SK-N-SH treated with all-trans-retinoic acid at 6 μM for 48 hours (cell line): Measurements from ENCODE around the gene FHIT.

Experiments used
- ARNTL ChIP-seq: fragments of 450-650 bp; formaldehyde crosslinking; IDR thresholded peaks from 2 replicates; pipeline ENCODE4 v1.5.0; 2020; ENCODE audit warnings: low read depth, mild to moderate bottlenecking, moderate library complexity, borderline replicate concordance
- CSDC2 ChIP-seq: fragments of 250-450 bp; sonication (Bioruptor Pico); IDR thresholded peaks from 2 replicates; pipeline ENCODE4 v1.5.0; 2020; ENCODE audit warnings: mild to moderate bottlenecking, moderate library complexity
- GLIS3 ChIP-seq: fragments of 250-450 bp; sonication (Bioruptor Pico); IDR thresholded peaks from 2 replicates; pipeline ENCODE4 v1.5.0; 2020; ENCODE audit warnings: mild to moderate bottlenecking, moderate library complexity
- RARB ChIP-seq: fragments of 250-450 bp; sonication (Bioruptor Pico); IDR thresholded peaks from 2 replicates; pipeline ENCODE4 v1.8.0; 2021; ENCODE audit warnings: mild to moderate bottlenecking, moderate library complexity
- ZFP30 ChIP-seq: fragments of 450-650 bp; formaldehyde crosslinking; IDR thresholded peaks from 2 replicates; pipeline ENCODE4 v1.5.0; 2022; ENCODE audit warnings: mild to moderate bottlenecking, moderate library complexity
- TF ChIP-seq, protein P1 (sequence below): fragments of 250-450 bp; sonication (Bioruptor Pico); IDR thresholded peaks from 2 replicates; pipeline ENCODE4 v1.5.1; 2021; ENCODE audit warnings: mild to moderate bottlenecking, moderate library complexity

- TF ChIP-seq CSDC2 (CRISPR knock-in tag) (no peak), GLIS3 (CRISPR knock-in tag) (no peak), ARNTL (CRISPR knock-in tag) (no peak), ZFP30 (CRISPR knock-in tag) (no peak), RARB (CRISPR knock-in tag) (no peak)
- TF ChIP-seq, protein P1, sequence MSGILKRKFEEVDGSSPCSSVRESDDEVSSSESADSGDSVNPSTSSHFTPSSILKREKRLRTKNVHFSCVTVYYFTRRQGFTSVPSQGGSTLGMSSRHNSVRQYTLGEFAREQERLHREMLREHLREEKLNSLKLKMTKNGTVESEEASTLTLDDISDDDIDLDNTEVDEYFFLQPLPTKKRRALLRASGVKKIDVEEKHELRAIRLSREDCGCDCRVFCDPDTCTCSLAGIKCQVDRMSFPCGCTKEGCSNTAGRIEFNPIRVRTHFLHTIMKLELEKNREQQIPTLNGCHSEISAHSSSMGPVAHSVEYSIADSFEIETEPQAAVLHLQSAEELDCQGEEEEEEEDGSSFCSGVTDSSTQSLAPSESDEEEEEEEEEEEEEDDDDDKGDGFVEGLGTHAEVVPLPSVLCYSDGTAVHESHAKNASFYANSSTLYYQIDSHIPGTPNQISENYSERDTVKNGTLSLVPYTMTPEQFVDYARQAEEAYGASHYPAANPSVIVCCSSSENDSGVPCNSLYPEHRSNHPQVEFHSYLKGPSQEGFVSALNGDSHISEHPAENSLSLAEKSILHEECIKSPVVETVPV (CRISPR knock-in tag), result no peak
Observed at GRCh38 chr3:59930170-59930569, 1321.1 kb downstream of the FHIT start.
